ENCODE measurements around the gene PHC3.

PHC3 gene, protein sequence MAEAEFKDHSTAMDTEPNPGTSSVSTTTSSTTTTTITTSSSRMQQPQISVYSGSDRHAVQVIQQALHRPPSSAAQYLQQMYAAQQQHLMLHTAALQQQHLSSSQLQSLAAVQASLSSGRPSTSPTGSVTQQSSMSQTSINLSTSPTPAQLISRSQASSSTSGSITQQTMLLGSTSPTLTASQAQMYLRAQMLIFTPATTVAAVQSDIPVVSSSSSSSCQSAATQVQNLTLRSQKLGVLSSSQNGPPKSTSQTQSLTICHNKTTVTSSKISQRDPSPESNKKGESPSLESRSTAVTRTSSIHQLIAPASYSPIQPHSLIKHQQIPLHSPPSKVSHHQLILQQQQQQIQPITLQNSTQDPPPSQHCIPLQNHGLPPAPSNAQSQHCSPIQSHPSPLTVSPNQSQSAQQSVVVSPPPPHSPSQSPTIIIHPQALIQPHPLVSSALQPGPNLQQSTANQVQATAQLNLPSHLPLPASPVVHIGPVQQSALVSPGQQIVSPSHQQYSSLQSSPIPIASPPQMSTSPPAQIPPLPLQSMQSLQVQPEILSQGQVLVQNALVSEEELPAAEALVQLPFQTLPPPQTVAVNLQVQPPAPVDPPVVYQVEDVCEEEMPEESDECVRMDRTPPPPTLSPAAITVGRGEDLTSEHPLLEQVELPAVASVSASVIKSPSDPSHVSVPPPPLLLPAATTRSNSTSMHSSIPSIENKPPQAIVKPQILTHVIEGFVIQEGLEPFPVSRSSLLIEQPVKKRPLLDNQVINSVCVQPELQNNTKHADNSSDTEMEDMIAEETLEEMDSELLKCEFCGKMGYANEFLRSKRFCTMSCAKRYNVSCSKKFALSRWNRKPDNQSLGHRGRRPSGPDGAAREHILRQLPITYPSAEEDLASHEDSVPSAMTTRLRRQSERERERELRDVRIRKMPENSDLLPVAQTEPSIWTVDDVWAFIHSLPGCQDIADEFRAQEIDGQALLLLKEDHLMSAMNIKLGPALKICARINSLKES

DNA sequence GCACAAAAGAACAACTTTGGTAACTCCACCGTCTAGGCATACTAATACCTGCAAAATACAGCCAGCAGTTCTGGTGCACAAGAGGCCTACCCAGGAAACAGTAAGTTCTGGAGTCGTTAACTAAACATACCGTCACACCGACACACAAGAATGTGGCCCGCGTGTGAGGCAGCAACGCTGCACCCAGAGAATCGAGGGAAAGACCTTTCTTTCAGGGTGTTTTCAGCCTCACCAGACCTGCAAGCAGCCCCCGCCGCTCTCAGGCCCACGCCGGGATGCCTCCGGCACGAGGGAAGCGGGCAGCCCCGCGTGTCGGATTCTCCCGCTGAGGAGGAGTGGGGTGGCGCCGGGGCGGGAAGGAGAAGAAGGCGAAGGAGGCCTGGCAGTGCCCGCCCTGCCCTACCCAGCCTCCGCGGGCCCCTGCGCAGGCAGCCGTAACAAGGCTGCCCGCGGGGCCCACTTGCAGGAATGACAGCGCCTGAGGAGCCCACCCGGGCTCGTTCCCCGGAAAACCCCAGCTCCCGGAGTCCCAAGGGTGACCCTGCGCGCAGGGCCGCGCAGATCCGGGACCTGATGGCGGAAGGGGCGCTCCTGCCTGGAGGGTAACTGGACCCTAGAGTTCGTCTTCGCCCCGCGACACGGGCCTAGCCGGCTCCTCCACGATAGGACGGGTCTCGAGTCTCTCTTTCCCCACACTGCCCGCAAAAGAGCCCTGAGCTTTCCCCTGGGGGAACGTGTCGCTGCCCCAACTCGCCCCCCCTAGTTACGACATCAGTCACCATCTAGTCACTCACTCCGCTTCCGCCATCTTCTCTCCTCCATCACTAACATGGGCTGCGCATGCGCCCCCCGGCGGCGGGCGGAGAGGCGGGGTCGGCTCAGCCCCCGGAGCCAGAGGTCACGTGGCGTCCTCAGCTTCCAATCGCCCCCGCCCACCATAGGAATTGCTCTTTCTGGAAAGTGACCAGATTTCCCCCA, at the start of gene PHC3:
PHC3 (minus strand) TSS at position 826 of the 978 bp plus-strand sequence; CDS start at position 808, 18 bp downstream.
- H3K27ac ChIP-seq (ENCODE audit: low read length): peak within 1 kb of the TSS; percentile 97
- peaks cover 10% of the 10 kb centered on the region for H3K4me1 ChIP-seq (ENCODE audit: control insufficient read depth, insufficient read depth, low read length)
- no peaks in the 10 kb centered on the region for H3K9me3 ChIP-seq (ENCODE audit: control insufficient read depth in 2 of 2, low read length in 2 of 2)
- no peaks in the 10 kb centered on the region for H3K27me3 ChIP-seq (ENCODE audit: control insufficient read depth in 1 of 2, insufficient read depth in 2 of 2, low read length in 2 of 2)
- peaks cover 11 to 13% of the 10 kb centered on the region in 2 donors for H3K36me3 ChIP-seq (ENCODE audit: control insufficient read depth in 2 of 2, insufficient read depth in 2 of 2, low read length in 2 of 2)
- H3K4me3 ChIP-seq (ENCODE audit: low read length in 2 of 2): peak within 1 kb of the TSS; percentile 77 to 98
- H3K9ac ChIP-seq (ENCODE audit: low read length in 2 of 2): peak within 1 kb of the TSS; percentile 98

DNA sequence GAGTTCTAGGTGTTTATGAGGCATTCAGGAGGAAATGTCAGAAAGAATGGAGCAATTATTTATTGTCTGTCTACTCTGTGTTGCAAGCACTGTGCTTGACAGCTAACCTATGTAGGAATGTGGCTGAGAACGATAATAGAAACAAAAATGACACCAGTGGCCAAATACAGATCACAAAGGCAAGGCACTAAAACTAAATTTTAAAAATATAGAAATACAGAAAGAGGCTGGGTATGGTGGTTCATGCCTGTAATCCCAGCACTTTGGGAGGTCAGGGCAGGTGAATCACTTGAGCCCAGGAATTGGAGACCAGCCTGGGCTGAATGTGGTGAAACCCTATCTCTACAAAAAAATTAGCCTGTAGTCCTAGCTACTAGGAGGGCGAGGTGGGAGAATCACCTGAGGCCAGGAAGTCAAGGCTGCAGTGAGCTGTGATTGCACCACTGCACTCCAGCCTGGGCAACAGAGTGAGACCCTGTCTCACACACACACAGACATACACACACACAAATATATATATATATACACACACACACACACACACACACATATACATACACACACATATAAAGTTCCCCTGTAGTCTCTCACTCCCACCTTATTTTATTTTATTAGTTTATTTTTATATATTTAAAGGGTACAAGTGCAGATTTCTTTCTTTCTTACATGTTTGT, 46.7 kb upstream of the PHC3 start:
- H3K27ac ChIP-seq (ENCODE audit: low read length): no peak overlapping the region
- H3K36me3 ChIP-seq (ENCODE audit: control insufficient read depth in 2 of 2, insufficient read depth in 2 of 2, low read length in 2 of 2): no peaks in the 10 kb centered on the region
- H3K9ac ChIP-seq (ENCODE audit: low read length in 2 of 2): no peak overlapping the region
- H3K9me3 ChIP-seq (ENCODE audit: control insufficient read depth in 2 of 2, low read length in 2 of 2): no peaks in the 10 kb centered on the region
- H3K4me3 ChIP-seq (ENCODE audit: low read length in 2 of 2): no peak overlapping the region
- H3K4me1 ChIP-seq (ENCODE audit: control insufficient read depth, insufficient read depth, low read length): peaks cover 2% of the 10 kb centered on the region
- H3K27me3 ChIP-seq (ENCODE audit: control insufficient read depth in 1 of 2, insufficient read depth in 2 of 2, low read length in 2 of 2): no peaks in the 10 kb centered on the region

DNA sequence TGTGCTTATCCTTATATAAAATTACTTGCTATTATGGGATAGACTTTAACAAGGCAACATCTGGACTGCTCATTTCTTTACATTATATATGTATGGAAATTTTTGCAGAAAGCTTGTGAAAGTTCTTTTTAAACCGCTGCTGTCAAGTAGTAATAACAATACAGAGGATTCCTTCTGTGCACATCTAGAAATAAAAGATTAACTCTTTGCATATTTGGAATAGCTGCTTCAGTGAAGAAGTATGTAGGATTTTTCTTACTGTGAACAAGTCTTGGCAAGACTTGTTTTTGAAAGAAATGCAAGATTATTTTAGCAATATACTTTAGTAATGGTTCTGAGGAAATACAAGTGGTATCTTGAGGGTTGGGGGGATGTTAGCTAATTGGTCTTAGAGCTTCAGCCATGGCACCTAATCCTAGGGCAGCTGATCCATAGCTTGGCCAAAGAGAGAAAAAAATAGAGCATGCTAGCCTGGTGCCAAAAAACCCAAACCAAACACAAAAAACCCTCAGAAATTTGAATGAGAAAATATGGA, 45.0 kb upstream of the PHC3 start:
- no peak overlapping the region for H3K27ac ChIP-seq (ENCODE audit: low read length)
- H3K36me3 ChIP-seq (ENCODE audit: control insufficient read depth in 2 of 2, insufficient read depth in 2 of 2, low read length in 2 of 2): no peaks in the 10 kb centered on the region
- peaks cover 6% of the 10 kb centered on the region for H3K4me1 ChIP-seq (ENCODE audit: control insufficient read depth, insufficient read depth, low read length)
- H3K27me3 ChIP-seq (ENCODE audit: control insufficient read depth in 1 of 2, insufficient read depth in 2 of 2, low read length in 2 of 2): no peaks in the 10 kb centered on the region
- no peak overlapping the region for H3K4me3 ChIP-seq (ENCODE audit: low read length in 2 of 2)
- H3K9me3 ChIP-seq (ENCODE audit: control insufficient read depth in 2 of 2, low read length in 2 of 2): no peaks in the 10 kb centered on the region
- no peak overlapping the region for H3K9ac ChIP-seq (ENCODE audit: low read length in 2 of 2)

DNA sequence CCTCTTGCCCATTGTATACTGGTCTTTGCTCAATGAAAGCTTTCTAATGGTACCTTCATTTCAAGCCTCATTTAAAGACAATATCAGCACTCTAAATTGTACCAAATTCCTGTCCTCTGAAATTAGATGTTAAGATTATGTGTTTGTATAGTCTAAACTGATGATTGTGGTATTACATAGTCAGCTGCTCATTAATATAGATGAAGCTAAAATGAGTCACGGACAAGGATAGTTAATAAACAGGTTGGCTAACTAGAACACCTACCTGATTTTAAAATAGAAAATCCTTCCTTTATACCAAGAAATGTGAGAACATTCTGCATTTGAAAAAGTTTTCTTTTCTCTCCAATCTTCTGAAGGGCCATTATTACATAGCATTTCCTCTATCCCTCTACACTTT, 43.6 kb upstream of the PHC3 start:
- Histone ChIP-seq H3K27ac (ENCODE audit: low read length) (no peak overlapping the region), H3K4me3 (ENCODE audit: low read length in 2 of 2) (no peak overlapping the region), H3K9ac (ENCODE audit: low read length in 2 of 2) (no peak overlapping the region), H3K4me1 (ENCODE audit: control insufficient read depth, insufficient read depth, low read length) (peaks cover 6% of the 10 kb centered on the region), H3K36me3 (ENCODE audit: control insufficient read depth in 2 of 2, insufficient read depth in 2 of 2, low read length in 2 of 2) (no peaks in the 10 kb centered on the region), H3K9me3 (ENCODE audit: control insufficient read depth in 2 of 2, low read length in 2 of 2) (no peaks in the 10 kb centered on the region), H3K27me3 (ENCODE audit: control insufficient read depth in 1 of 2, insufficient read depth in 2 of 2, low read length in 2 of 2) (no peaks in the 10 kb centered on the region)

DNA sequence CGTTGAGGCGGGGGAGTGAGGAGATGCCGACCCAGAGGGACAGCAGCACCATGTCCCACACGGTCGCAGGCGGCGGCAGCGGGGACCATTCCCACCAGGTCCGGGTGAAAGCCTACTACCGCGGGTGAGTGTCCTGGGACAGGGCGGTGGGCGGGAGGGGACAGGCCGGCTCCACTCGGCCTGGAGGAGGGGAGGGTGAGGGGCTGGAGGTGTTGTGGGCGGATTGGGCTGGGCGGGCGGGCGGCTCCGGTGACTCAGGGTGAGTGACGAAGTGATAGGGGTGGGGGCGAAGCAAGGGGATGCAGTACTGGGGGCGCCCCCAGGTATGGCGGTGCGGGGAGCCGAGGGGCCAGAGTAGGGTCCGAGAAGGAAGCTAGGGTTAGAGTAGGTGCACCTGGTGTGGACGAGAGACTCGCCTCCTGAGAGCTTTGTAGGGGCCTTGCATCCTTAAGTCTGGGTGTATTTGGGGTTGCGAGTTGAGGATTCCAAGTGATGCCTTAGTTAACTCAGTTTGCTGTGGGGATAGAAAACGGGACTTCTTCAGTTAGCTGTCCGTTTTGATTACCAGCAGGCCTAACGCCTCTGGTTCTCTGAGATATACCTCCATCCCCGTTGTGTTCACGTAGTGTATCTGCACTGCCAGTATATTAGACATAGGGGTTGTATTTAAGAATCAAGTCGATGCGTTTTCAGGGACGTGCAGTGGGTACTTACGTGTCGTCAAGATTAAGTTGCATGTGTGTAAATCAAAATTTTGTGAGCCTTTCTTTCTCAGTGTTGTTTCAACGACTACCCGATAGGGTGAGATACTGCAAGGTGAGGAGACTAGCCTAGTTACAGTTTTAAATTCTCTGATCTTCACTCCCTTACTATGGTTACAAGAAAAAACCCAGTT, 41.4 kb upstream of the PHC3 start:
- peak overlapping the region; percentile 77 to 99 for H3K9ac ChIP-seq (ENCODE audit: low read length in 2 of 2)
- no peaks in the 10 kb centered on the region for H3K36me3 ChIP-seq (ENCODE audit: control insufficient read depth in 2 of 2, insufficient read depth in 2 of 2, low read length in 2 of 2)
- H3K9me3 ChIP-seq (ENCODE audit: control insufficient read depth in 2 of 2, low read length in 2 of 2): no peaks in the 10 kb centered on the region
- peaks cover 6% of the 10 kb centered on the region for H3K4me1 ChIP-seq (ENCODE audit: control insufficient read depth, insufficient read depth, low read length)
- peak overlapping the region; percentile 91 for H3K27ac ChIP-seq (ENCODE audit: low read length)
- H3K27me3 ChIP-seq (ENCODE audit: control insufficient read depth in 1 of 2, insufficient read depth in 2 of 2, low read length in 2 of 2): no peaks in the 10 kb centered on the region
- peak overlapping the region; percentile 52 to 83 for H3K4me3 ChIP-seq (ENCODE audit: low read length in 2 of 2)

DNA sequence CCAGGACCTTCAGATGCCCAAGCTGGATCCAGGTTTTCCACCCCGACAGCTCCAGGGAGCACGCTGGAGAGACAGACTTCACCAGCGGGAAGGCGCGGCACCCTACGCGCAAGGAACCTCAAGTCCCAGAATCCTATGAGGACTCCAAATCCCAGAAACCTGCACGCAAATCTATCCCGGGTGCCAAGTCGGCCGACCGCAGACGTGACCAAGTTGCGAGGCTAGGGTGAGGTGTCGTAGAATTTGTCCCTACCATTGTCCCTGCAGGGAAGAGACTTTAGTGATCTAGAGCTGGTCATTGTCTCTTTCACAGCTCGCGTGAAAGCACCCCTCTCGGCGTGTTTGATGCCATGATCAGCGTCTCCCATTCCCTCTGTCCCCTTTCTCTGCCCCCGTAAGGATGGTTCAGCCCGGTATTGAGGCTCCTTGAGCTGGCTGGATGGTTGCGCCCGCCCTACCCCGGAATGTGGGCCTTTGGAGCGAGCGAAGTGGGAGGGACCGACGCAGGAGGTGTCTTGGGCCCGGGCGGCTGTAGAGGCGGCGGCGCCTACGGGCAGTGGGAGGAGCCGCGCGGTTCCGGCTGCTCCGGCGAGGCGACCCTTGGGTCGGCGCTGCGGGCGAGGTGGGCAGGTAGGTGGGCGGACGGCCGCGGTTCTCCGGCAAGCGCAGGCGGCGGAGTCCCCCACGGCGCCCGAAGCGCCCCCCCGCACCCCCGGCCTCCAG, 40.6 kb upstream of the PHC3 start, which contains the start of gene PRKCI:
PRKCI (plus strand) TSS at position 501 of the 723 bp plus-strand sequence. CDS start 246 bp downstream, outside the sequence.
- Histone ChIP-seq H3K36me3 (ENCODE audit: control insufficient read depth in 2 of 2, insufficient read depth in 2 of 2, low read length in 2 of 2) (no peaks in the 10 kb centered on the region), H3K9me3 (ENCODE audit: control insufficient read depth in 2 of 2, low read length in 2 of 2) (no peaks in the 10 kb centered on the region), H3K27me3 (ENCODE audit: control insufficient read depth in 1 of 2, insufficient read depth in 2 of 2, low read length in 2 of 2) (no peaks in the 10 kb centered on the region), H3K9ac (ENCODE audit: low read length in 2 of 2) (peak within 1 kb of the TSS; percentile 77 to 99), H3K27ac (ENCODE audit: low read length) (peak within 1 kb of the TSS; percentile 91), H3K4me1 (ENCODE audit: control insufficient read depth, insufficient read depth, low read length) (peaks cover 6% of the 10 kb centered on the region), H3K4me3 (ENCODE audit: low read length in 2 of 2) (peak within 1 kb of the TSS; percentile 52 to 83)

DNA sequence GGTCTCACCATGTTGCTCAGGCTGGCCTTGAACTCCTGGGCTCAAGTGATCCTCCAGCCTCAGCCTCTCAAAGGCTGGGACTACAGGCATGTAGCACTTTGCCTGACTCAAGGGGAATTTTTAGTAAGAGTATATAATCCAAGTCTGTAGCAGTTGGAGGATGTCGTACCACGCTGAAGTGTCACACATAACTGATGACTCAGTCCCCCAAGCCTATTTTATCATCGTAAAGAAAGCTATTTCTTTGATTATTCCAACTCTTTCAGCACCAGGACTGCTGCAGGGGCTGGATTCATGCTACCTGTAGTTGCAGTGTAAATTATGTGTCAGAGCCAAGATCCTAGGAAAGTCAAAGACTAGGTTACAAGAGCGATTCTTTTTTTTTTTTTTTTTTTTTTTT, 39.3 kb upstream of the PHC3 start:
- no peak overlapping the region for H3K27ac ChIP-seq (ENCODE audit: low read length)
- H3K27me3 ChIP-seq (ENCODE audit: control insufficient read depth in 1 of 2, insufficient read depth in 2 of 2, low read length in 2 of 2): no peaks in the 10 kb centered on the region
- no peaks in the 10 kb centered on the region for H3K36me3 ChIP-seq (ENCODE audit: control insufficient read depth in 2 of 2, insufficient read depth in 2 of 2, low read length in 2 of 2)
- H3K4me3 ChIP-seq (ENCODE audit: low read length in 2 of 2): no peak overlapping the region
- H3K9me3 ChIP-seq (ENCODE audit: control insufficient read depth in 2 of 2, low read length in 2 of 2): no peaks in the 10 kb centered on the region
- no peak overlapping the region for H3K9ac ChIP-seq (ENCODE audit: low read length in 2 of 2)
- H3K4me1 ChIP-seq (ENCODE audit: control insufficient read depth, insufficient read depth, low read length): peaks cover 3% of the 10 kb centered on the region

DNA sequence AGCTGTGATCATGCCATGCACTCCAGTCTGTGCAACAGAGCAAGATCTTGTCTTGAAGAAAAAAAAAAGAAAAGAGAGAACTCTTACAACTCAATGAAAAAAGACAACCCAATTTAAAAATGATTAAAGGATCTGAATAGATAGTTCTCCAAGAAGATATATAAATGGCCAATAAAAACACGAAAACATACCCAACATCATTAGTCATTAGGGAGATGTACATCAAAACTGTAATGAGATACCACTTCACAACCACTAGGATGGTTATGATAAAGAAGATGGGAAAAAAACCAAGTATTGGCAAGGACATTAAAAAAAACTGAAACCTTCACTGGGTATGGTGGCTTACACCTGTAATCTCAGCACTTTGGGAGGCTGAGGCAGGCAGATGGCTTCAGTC, 38.3 kb upstream of the PHC3 start:
- Histone ChIP-seq H3K27ac (ENCODE audit: low read length) (no peak overlapping the region), H3K4me1 (ENCODE audit: control insufficient read depth, insufficient read depth, low read length) (peaks cover 3% of the 10 kb centered on the region), H3K9me3 (ENCODE audit: control insufficient read depth in 2 of 2, low read length in 2 of 2) (no peaks in the 10 kb centered on the region), H3K27me3 (ENCODE audit: control insufficient read depth in 1 of 2, insufficient read depth in 2 of 2, low read length in 2 of 2) (no peaks in the 10 kb centered on the region), H3K4me3 (ENCODE audit: low read length in 2 of 2) (no peak overlapping the region), H3K36me3 (ENCODE audit: control insufficient read depth in 2 of 2, insufficient read depth in 2 of 2, low read length in 2 of 2) (no peaks in the 10 kb centered on the region), H3K9ac (ENCODE audit: low read length in 2 of 2) (no peak overlapping the region)

Data from stomach smooth muscle (tissue), 2 donors.